Left renal pelvis (tissue), 4 donors: ENCODE results near the gene MPZL2. TPM values are rescaled to one million over a fixed set of nuclear protein-coding genes. Genes with fewer than 3 reads are reported as not detected.
"Not testable (repeated sequence)": the region's sequence is repeated elsewhere in the genome, so short reads cannot be mapped to it uniquely, and the experiment has no call there.

ENCODE experiments used
- DNase-seq, 4 donors: peaks; one replicate each; pipeline ENCODE4 v3.0.0-alpha.2; 2013; ENCODE audit warnings: low read depth in 4 of 4, low spot score in 3 of 4
- polyA plus RNA-seq, 4 donors: library from polyadenylated mRNA; unstranded; fragments of 120-200 nt; gene quantifications; one replicate each; pipeline ENCODE4 v1.2.1, GENCODE V29; 2013; ENCODE audit not compliant: insufficient read length in 4 of 4

The MPZL2 gene
- 10 to 100 TPM in 3 of 4 donors, 1 to 10 TPM in 1; 3.2 to 27.9 (median 23.3) TPM for polyA plus RNA-seq

DNA sequence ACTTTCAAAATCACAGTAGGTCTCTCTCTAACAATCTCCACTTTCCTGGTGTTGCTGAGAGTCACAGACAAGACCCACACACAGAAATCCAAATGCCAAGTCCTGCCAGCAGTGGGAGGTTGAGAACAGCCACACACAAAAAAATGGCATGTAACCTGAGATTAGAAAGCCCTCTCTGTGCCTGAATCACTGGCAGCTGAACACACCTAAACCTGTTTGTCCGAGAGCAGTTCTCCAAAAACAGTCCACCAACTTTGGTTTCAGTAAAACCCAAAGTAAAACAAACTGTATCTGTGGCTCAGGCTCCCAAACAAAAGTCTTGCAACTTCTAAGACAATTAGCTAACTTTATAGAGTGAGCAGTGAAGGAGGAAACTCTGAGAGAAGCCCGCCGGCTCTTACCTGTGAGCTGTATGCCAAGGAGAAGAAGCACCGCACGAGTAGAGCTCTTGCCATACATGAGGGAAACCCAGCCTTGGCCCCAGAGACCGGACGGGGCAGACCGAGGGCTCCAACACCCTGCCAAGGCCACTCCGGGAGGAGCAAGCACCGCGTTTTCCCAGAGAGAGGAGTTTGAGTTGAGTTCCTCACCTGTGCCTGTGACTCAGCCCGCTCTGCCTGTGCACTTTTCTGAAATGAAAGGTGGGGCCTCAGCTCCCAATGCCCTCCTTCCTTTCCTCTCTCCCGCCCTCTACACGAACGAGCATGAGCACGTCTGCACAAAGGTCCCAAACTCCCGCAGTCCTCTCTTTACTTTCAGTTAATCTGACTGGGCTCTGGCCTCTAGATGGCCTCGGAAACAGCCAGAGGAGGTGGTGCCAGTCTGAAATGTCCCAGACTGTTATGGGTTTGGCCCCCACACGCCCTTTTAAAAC, at the start of gene MPZL2:
Gene MPZL2, minus strand, starts transcription at position 603 of the 874 bp plus-strand sequence. Its CDS starts 144 bp downstream, at position 459.
- no peak for DNase-seq

DNA sequence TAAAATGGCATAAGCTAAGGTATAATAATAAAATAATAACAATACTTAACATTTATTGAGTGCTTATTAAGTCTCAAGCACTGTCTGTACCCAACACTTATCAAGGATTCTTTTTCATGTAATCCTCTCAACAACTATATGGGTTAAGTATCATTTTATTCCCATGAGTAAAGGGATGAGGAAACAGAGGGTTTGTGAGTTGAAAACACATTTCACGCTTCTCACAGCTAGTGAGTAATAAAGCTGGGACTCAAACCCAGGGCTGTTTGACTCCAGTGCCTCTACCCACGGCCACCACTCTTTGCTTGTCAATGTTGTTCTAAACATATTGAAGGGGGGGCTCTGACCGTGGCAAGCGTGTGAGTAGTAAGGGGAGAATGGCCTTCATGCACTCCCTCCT, 49.1 kb upstream of the MPZL2 start:
- DNase-seq, result no peak

DNA sequence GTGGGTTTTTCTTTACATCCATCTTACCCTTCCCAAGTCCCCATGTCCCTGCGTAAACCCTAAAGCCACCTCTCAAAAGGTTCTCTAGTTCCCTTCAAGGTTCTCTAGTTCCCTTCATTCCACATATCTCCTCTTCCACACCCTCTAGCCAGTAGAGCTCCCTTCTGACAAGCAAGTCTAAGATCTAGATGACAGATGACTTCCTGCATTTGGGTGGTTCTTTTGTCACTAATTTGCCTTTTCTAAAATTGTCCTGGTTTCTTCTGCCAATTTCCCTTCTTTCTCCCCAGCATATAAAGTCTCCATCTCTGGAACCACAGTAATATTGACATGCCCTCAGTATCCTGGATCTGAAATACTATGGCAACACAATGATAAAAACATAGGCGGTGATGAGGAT, 48.2 kb upstream of the MPZL2 start:
- DNase-seq, result no peak

GRCh38 chr11:118311518-118311917, 47.4 kb upstream of the MPZL2 start:
- DNase-seq, result no peak

GRCh38 chr11:118310781-118311485, 46.8 kb upstream of the MPZL2 start:
- no peak for DNase-seq

DNA sequence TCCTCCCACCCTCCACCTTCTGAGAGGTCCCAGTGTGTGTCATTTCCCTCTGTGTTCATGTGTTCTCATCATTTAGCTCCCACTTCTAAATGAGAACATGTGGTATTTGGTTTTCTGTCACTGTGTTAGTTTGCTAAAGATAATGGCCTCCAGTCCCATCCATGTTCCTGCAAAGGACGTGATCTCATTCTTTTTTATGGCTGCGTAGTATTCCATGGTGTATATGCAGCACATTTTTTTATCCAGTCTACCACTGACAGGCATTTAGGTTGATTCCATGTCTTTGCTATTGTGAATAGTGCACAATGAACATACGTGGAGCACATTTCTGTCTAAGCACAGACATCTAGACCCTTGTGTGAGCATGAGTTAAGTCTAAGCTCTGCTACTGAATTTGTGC, 46.2 kb upstream of the MPZL2 start:
- no peak for DNase-seq

DNA sequence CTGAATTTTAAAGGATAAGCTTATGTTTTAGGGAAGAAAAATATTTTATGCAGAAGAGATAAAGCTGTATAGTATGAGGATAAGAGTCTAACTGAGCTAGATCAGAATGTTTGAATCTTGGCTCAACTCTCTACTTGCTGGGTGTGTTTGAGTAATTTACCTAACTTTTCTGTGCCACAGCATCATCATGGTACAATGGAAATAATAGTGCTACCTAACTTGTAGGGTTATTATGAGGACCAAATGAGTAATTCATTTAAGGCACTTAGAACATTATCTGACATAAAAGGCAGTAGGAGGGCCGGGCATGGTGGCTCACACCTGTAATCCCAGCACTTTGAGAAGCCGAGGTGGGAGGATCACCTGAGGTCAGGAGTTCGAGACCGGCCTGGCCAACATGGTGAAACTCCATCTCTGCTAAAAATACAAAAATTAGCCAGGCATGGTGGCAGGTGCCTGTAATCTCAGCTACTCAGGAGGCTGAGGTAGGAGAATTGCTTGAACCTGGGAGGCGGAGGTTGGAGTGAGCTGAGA, 45.0 kb upstream of the MPZL2 start:
- DNase-seq, result not testable (repeated sequence)

DNA sequence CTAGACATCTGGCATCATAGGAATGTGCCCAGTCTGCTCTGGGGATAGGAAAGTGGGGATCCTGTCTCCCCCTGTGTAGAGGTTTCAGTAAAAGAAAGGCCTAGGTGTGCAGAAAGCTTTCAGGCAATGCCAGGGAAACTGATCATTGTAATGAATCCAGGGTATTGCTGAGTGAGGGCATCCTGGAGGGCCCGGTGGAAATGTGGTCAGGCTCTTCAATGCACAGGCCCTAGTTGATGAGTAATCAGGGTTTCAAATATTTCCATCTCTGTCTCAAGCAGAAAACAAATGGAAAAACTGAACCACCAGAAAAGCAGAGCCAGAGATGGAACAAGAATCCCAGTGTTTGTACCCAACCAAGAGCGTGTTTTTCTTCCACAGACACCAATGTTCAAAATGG, 42.5 kb upstream of the MPZL2 start:
- DNase-seq, result no peak

GRCh38 chr11:118305726-118306125, 41.6 kb upstream of the MPZL2 start:
- no peak for DNase-seq

- no peak for DNase-seq
Observed at GRCh38 chr11:118304568-118305248, 40.6 kb upstream of the MPZL2 start, which contains the start of gene CD3E. Gene CD3E (plus strand): TSS chr11:118304730. CDS start chr11:118304953, 223 bp downstream.

DNA sequence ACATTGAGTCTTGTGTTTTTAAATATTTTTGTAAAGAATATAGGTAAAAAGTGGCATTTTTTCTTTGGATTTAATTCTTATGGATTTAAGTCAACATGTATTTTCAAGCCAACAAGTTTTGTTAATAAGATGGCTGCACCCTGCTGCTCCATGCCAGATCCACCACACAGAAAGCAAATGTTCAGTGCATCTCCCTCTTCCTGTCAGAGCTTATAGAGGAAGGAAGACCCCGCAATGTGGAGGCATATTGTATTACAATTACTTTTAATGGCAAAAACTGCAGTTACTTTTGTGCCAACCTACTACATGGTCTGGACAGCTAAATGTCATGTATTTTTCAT, 40.1 kb upstream of the MPZL2 start:
- DNase-seq, result no peak

- DNase-seq, result no peak
Observed at GRCh38 chr11:118301600-118302195, 37.6 kb upstream of the MPZL2 start.

- DNase-seq, result no peak
Observed at GRCh38 chr11:118295815-118296454, 31.8 kb upstream of the MPZL2 start.

DNA sequence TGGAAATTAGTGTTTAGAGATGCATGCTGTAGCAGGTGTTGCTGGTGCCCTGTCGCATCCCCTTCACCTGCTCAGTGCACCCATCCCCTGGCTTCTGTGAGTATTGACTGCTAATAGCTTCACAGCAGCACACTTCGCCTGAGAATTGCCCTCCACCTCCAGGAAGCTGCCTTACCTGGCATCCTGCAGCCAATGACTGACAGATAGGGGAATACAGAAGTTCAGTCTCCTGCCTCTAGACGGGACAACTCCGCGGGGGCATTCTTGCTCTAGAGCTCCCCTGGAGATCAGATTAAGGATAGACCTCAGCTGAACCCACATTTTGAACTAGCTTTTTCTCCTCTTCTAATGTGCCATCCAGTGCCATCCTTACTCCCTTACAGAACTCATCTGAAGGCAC, 31.1 kb upstream of the MPZL2 start:
- no peak for DNase-seq

- no peak for DNase-seq
Observed at GRCh38 chr11:118294053-118294452, 30.0 kb upstream of the MPZL2 start.

DNA sequence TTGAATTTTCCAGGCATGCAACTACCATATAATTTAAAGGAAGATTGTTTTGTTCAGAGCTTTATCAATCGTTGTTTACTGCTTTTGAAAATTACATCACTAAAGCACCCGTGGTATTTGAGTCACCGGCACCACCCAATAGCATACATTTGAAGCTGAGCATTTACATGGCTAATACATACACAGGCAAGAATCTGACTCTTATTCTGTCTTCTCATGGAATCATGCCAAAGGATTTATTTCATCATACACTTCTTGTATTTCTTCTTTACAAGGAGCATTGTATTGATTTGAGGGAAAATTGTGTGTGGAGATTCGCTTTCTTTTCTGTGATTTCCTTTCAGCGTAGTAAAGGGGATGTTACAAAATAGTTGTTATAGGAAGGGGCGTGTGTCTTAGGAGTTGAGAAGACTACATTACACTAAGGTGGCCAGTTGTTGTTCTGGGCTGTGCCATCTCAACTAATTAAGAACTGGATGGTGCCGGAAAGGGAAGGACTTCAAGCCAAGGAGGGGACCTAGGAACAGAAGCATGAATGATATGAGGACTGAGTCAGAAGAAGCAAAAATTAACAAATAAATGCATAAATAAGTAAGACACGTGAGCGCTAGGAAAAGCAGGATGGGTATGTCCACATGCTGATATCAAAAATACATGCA, 27.5 kb upstream of the MPZL2 start:
- no peak for DNase-seq

- no peak for DNase-seq
Observed at GRCh38 chr11:118290923-118291322, 26.8 kb upstream of the MPZL2 start.

DNA sequence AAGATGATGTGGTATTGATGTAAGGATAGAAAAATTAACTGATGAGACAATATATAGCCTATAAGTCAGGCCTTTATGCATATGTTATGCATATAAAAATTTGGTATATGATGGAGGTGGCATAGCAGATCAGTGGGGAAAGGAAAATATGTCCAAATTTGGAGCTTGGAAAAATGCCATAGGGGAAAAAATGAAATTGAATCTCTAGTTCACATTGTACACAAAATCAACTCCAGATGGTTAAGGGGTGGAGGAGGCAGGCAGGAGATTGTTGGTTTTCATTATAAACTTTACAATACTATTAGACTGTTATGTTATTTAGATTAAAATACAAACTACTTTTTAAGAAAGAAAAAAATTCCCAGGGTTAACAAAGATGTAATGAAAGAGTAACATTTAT, 25.3 kb upstream of the MPZL2 start:
- no peak for DNase-seq

- DNase-seq, result no peak
Observed at GRCh38 chr11:118287006-118287405, 22.9 kb upstream of the MPZL2 start.

DNA sequence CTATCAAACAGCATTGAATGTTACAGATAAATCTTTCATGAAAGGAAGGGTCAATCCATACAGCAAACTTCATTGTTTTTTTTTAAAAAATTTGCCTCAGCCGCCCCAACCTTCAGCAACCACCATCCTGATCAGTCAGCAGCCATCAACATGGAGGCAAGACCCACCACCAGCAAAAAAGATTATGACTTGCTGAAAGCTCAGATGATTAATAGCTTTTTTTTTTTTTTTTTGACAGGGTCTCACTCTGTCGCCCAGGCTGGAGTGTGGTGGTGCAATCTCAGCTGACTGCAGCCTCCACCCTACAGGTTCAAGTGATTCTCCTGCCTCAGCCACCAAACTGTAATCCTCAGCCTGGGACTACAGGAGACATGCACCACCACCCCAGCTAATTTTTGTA, 22.4 kb upstream of the MPZL2 start:
- no peak for DNase-seq
